Smooth muscle cell of the brain vasculature (primary cell): ENCODE measurements around the gene LPXN.
"Not testable (repeated sequence)": the region's sequence is repeated elsewhere in the genome, so short reads cannot be mapped to it uniquely, and the experiment has no call there.

Source experiments
- DNase-seq: peaks from one replicate; pipeline ENCODE4 v3.0.0-alpha.2; 2012; ENCODE audit warnings: low read depth, low spot score

Gene LPXN

GRCh38 chr11:58579192-58580129 is 3.8 kb upstream of the LPXN start:
- DNase-seq: peak; percentile 70

- peak; percentile 97 for DNase-seq
These were observed 3.1 kb upstream of the LPXN start, which contains the start of gene ZFP91 for GRCh38 chr11:58578635-58579191. TSS of gene ZFP91 (plus strand) at chr11:58579063. CDS start at chr11:58579282, 219 bp downstream.

- peak; percentile 94 for DNase-seq
These were observed 2.5 kb upstream of the LPXN start for GRCh38 chr11:58578136-58578634.

GRCh38 chr11:58577555-58578135 is 2.0 kb upstream of the LPXN start:
- peak; percentile 17 for DNase-seq

GRCh38 chr11:58576887-58577471 is 1.3 kb upstream of the LPXN start:
- peak; percentile 15 for DNase-seq

GRCh38 chr11:58574881-58575280 is 775 bp downstream of the LPXN start:
- DNase-seq: no peak

GRCh38 chr11:58573451-58574104 is 2.1 kb downstream of the LPXN start:
- peak; percentile 15 for DNase-seq

- DNase-seq: not testable (repeated sequence)
These were observed 2.8 kb downstream of the LPXN start for GRCh38 chr11:58572906-58573305.

- peak; percentile 17 for DNase-seq
These were observed 7.7 kb downstream of the LPXN start for GRCh38 chr11:58567889-58568512.

- no peak for DNase-seq
These were observed 11.4 kb downstream of the LPXN start for GRCh38 chr11:58564231-58564630.

- no peak for DNase-seq
These were observed 13.3 kb downstream of the LPXN start for GRCh38 chr11:58562375-58562800.

- DNase-seq: no peak
These were observed 14.1 kb downstream of the LPXN start for GRCh38 chr11:58561394-58562098.

GRCh38 chr11:58560842-58561241 is 14.8 kb downstream of the LPXN start:
- DNase-seq: no peak

GRCh38 chr11:58549644-58550043 is 26.0 kb downstream of the LPXN start:
- DNase-seq: no peak

- DNase-seq: no peak
These were observed 28.8 kb downstream of the LPXN start for GRCh38 chr11:58546841-58547240.

GRCh38 chr11:58531865-58532341 is 43.8 kb downstream of the LPXN start:
- DNase-seq: no peak

GRCh38 chr11:58530236-58530635 is 45.4 kb downstream of the LPXN start:
- no peak for DNase-seq

- no peak for DNase-seq
These were observed 48.2 kb downstream of the LPXN start for GRCh38 chr11:58527429-58527828.

- DNase-seq: no peak
These were observed 48.9 kb downstream of the LPXN start for GRCh38 chr11:58526721-58527120.

- no peak for DNase-seq
These were observed 50.5 kb downstream of the LPXN start for GRCh38 chr11:58525037-58525614.
